GM23248 (cell line): Measurements from ENCODE around the gene MYH8.

Experiments
- EZH2 ChIP-seq: fragments of 200-600 bp; sonication (generic); IDR thresholded peaks from 2 replicates; pipeline ENCODE4 v1.6.1; 2018; ENCODE audit warnings: antibody characterized with exemption, mild to moderate bottlenecking; ENCODE audit not compliant: insufficient read depth, poor library complexity, severe bottlenecking
- EZH2phosphoT487 ChIP-seq: fragments of 200-600 bp; sonication (generic); IDR thresholded peaks from 2 replicates; pipeline ENCODE4 v1.6.1; 2018; ENCODE audit warnings: antibody characterized with exemption, moderate library complexity, mild to moderate bottlenecking, low read depth; ENCODE audit not compliant: insufficient read depth

DNA sequence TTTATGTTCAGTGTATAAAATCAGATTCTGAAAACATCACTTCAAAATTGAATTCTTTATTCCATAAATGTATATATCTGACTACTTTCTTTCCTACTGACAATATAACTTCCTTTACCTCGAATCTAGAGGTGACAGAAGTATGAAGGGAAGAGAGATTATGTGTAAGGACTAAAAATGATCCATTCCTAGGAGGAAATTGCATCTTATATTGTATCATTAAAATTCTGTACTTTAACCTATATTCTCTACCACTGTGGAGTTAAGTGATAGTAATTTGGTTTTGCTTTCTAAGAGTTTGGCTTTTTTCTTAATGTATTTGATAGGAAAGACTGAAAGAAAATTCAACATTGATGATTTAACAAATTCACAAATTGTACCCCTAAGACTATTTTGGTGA is 36.2 kb upstream of the MYH8 start:
- TF ChIP-seq EZH2 (no peak), EZH2phosphoT487 (no peak)
